ACHN (cell line): ENCODE results near the gene GET4.
"Not testable (repeated sequence)": the region's sequence is repeated elsewhere in the genome, so short reads cannot be mapped to it uniquely, and the experiment has no call there.

ENCODE experiments used
- DNase-seq: peaks from one replicate; pipeline ENCODE4 v3.0.0-alpha.2; 2015
- in situ Hi-C: cut with HindIII; loops from 2 replicates; pipeline ENCODE4 v1.10.0; 2017; ENCODE audit warnings: low sequenced_read_pairs, low pct_ligation_motif_present, low pct_unique_long_range_greater_than_20kb

GET4 gene

GRCh38 chr7:932651-932975 lies 56.3 kb downstream of the GET4 start:
- in situ Hi-C loops, result no loop called here
- DNase-seq, result no peak

- in situ Hi-C loops, result no loop called here
- DNase-seq, result no peak
Measured at GRCh38 chr7:934469-935163, 58.3 kb downstream of the GET4 start.

- in situ Hi-C loops, result no loop called here
- DNase-seq, result no peak
Measured at GRCh38 chr7:935164-935873, 59.0 kb downstream of the GET4 start.

GRCh38 chr7:935874-936385 lies 59.6 kb downstream of the GET4 start:
- DNase-seq, result no peak
- in situ Hi-C loops, result no loop called here

GRCh38 chr7:936386-937054 lies 60.2 kb downstream of the GET4 start:
- in situ Hi-C loops, result no loop called here
- peak; percentile 85 for DNase-seq

- DNase-seq, result no peak
- in situ Hi-C loops, result no loop called here
Measured at GRCh38 chr7:937856-938484, 61.6 kb downstream of the GET4 start.

- DNase-seq, result no peak
- in situ Hi-C loops, result no loop called here
Measured at GRCh38 chr7:938546-939185, 62.3 kb downstream of the GET4 start.

GRCh38 chr7:939843-940242 lies 63.5 kb downstream of the GET4 start:
- in situ Hi-C loops, result no loop called here
- no peak for DNase-seq

- in situ Hi-C loops, result no loop called here
- DNase-seq, result no peak
Measured at GRCh38 chr7:940599-941408, 64.5 kb downstream of the GET4 start.

- in situ Hi-C loops, DNase-seq: not testable (repeated sequence)
Measured at GRCh38 chr7:943793-944192, 67.4 kb downstream of the GET4 start.

GRCh38 chr7:944744-945143 lies 68.4 kb downstream of the GET4 start:
- in situ Hi-C loops, result no loop called here
- DNase-seq, result no peak

GRCh38 chr7:945147-945555 lies 68.8 kb downstream of the GET4 start:
- in situ Hi-C loops, result no loop called here
- no peak for DNase-seq

- in situ Hi-C loops, result no loop called here
- no peak for DNase-seq
Measured at GRCh38 chr7:945556-946255, 69.4 kb downstream of the GET4 start.
